Kidney epithelial cell (primary cell): ENCODE measurements around the gene RTN4R. TPM values are rescaled to one million over a fixed set of nuclear protein-coding genes. Genes with fewer than 3 reads are reported as not detected.
"Not testable (repeated sequence)": the region's sequence is repeated elsewhere in the genome, so short reads cannot be mapped to it uniquely, and the experiment has no call there.

Experiments
- DNase-seq: peaks from one replicate; pipeline ENCODE4 v3.0.0-alpha.2; 2010; ENCODE audit warnings: low read depth
- H3K27me3 ChIP-seq: 2 replicates; pipeline ENCODE4 v1.6.0; 2011; ENCODE audit warnings: low read length; ENCODE audit not compliant: control insufficient read depth, insufficient read depth
- H3K36me3 ChIP-seq: 2 replicates; pipeline ENCODE4 v1.5.1; 2011; ENCODE audit warnings: low read length; ENCODE audit not compliant: control insufficient read depth, insufficient read depth
- H3K4me3 ChIP-seq: 2 replicates; pipeline ENCODE4 v1.5.1; 2011; ENCODE audit warnings: low read depth, mild to moderate bottlenecking, control low read depth, low read length
- CTCF ChIP-seq: IDR thresholded peaks from 2 replicates; pipeline ENCODE4 v1.5.1; 2011; ENCODE audit warnings: mild to moderate bottlenecking, moderate library complexity, low read length, control low read depth, inconsistent platforms; ENCODE audit not compliant: insufficient read depth, poor library complexity, severe bottlenecking
- total RNA-seq: library from RNA; depleted of rRNA; stranded (reverse); fragments of >200 nt; gene quantifications from 2 replicates; pipeline ENCODE4 v1.2.3, GENCODE V29; 2015

RTN4R gene
- total RNA-seq, 1 donor from 2014 or later: 18.2 TPM

- no peak for TF ChIP-seq CTCF
- Histone ChIP-seq H3K36me3 (no peaks in the 10 kb centered on the region), H3K27me3 (peaks cover 45% of the 10 kb centered on the region), H3K4me3 (no peak overlapping the region)
- no peak for DNase-seq
Measured at GRCh38 chr22:20292673-20293232, 24.6 kb upstream of the RTN4R start.

GRCh38 chr22:20292108-20292507 is 24.0 kb upstream of the RTN4R start:
- no peak for TF ChIP-seq CTCF
- Histone ChIP-seq H3K4me3 (no peak overlapping the region), H3K36me3 (no peaks in the 10 kb centered on the region), H3K27me3 (peaks cover 40% of the 10 kb centered on the region)
- no peak for DNase-seq

GRCh38 chr22:20291604-20292063 is 23.5 kb upstream of the RTN4R start:
- Histone ChIP-seq H3K36me3 (no peaks in the 10 kb centered on the region), H3K27me3 (peaks cover 37% of the 10 kb centered on the region), H3K4me3 (no peak overlapping the region)
- TF ChIP-seq CTCF: no peak
- no peak for DNase-seq

GRCh38 chr22:20291249-20291586 is 23.1 kb upstream of the RTN4R start:
- TF ChIP-seq CTCF: no peak
- Histone ChIP-seq H3K27me3 (peaks cover 37% of the 10 kb centered on the region), H3K36me3 (no peaks in the 10 kb centered on the region), H3K4me3 (no peak overlapping the region)
- DNase-seq: no peak

- Histone ChIP-seq H3K4me3 (no peak overlapping the region), H3K36me3 (no peaks in the 10 kb centered on the region), H3K27me3 (peaks cover 36% of the 10 kb centered on the region)
- no peak for DNase-seq
- TF ChIP-seq CTCF: no peak
Measured at GRCh38 chr22:20290578-20291248, 22.6 kb upstream of the RTN4R start.

- DNase-seq: no peak
- H3K27me3 ChIP-seq: peaks cover 32% of the 10 kb centered on the region
- H3K4me3 ChIP-seq: no peak overlapping the region
- no peak for TF ChIP-seq CTCF
- H3K36me3 ChIP-seq: no peaks in the 10 kb centered on the region
Measured at GRCh38 chr22:20290045-20290392, 21.9 kb upstream of the RTN4R start.

- H3K27me3 ChIP-seq: peaks cover 32% of the 10 kb centered on the region
- DNase-seq: not testable (repeated sequence)
Measured at GRCh38 chr22:20289182-20290044, 21.3 kb upstream of the RTN4R start.

More at GRCh38 chr22:20289182-20290044, 21.3 kb upstream of the RTN4R start:
- not testable (repeated sequence) for H3K4me3 ChIP-seq, H3K36me3 ChIP-seq
